Measurements from ENCODE around the gene FBXO31. TPM values are rescaled to one million over a fixed set of nuclear protein-coding genes. Genes with fewer than 3 reads are reported as not detected.
"Not testable (repeated sequence)": the region's sequence is repeated elsewhere in the genome, so short reads cannot be mapped to it uniquely, and the experiment has no call there.

FBXO31 gene
- total and polyA plus RNA-seq, 2 of the 8 experiments (the other 6 are each of a cell fraction or from before 2014, with no cell fraction given): 8.3 to 21.6 TPM

DNA sequence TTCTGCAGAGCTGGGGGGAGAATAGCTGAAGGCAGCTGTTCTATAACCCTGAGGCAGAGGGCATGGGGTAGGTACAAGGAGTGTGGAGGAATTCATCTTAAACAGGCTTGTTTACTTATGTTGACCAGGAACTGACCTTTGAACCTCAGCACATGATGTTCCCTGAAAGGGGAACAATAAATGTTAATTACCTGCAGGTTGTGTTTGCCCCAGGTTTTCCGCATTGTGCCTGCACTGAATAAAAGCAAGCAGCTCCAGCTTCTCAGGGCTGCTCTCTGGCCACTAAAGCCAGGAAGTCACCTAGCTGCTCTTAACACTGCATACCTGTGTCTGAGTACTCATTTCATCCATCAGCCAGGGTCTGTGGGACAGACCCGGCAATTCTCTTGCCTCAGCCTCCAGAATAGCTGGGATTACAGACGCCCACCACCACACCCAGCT is 4.2 kb downstream of the FBXO31 start:
- H3K4me1 ChIP-seq (replicated peaks in 1 of 4; ENCODE audit: control insufficient read depth in 3 of 4, insufficient read depth in 4 of 4, low read length in 3 of 4); FAIRE-seq; H3K79me1 ChIP-seq (ENCODE audit: low read depth, low read length); H3K27me3 ChIP-seq (replicated peaks in 1 of 4; ENCODE audit: control insufficient read depth in 3 of 4, extremely low read depth in 1 of 4, insufficient read depth in 3 of 4, low read length in 3 of 4); H4K91ac ChIP-seq (replicated peaks; ENCODE audit: insufficient read length, low read length); H2BK12ac ChIP-seq (ENCODE audit: low read depth, low read length); H3K27ac ChIP-seq (ENCODE audit: low read depth, low read length); H2AK5ac ChIP-seq (ENCODE audit: low read depth, low read length); H3K23me2 ChIP-seq (ENCODE audit: low read depth, low read length); H4K5ac ChIP-seq (ENCODE audit: insufficient read length, low read depth, low read length); H3K9ac ChIP-seq (replicated peaks in 1 of 4; ENCODE audit: extremely low read depth in 1 of 4, low read depth in 3 of 4, low read length in 3 of 4); H3K36me3 ChIP-seq (ENCODE audit: control insufficient read depth in 2 of 4, insufficient read depth in 4 of 4, low read length in 3 of 4); H3K4me2 ChIP-seq (ENCODE audit: insufficient read depth in 1 of 2, low read depth in 2 of 2, low read length in 2 of 2); H3K14ac ChIP-seq (ENCODE audit: insufficient read length); H3K56ac ChIP-seq (replicated peaks; ENCODE audit: insufficient read length, low read depth, low read length); H2AFZ ChIP-seq (ENCODE audit: low read length); H4K8ac ChIP-seq (ENCODE audit: extremely low read depth, insufficient read depth, low read length); H3K4ac ChIP-seq (replicated peaks; ENCODE audit: insufficient read length, low read depth, low read length); DNase-seq (ENCODE audit: low read depth in 1 of 2, low spot score in 2 of 2); H3K23ac ChIP-seq (ENCODE audit: insufficient read length); H3K18ac ChIP-seq (ENCODE audit: extremely low read depth, low read length); H2BK120ac ChIP-seq (replicated peaks; ENCODE audit: low read depth, low read length); H2BK15ac ChIP-seq (ENCODE audit: low read length); H3K9me3 ChIP-seq (ENCODE audit: insufficient read depth in 2 of 2, low read depth in 1 of 2, low read length in 1 of 2); H3K4me3 ChIP-seq (ENCODE audit: extremely low read depth in 1 of 4, insufficient read depth in 2 of 4, low read depth in 3 of 4, low read length in 4 of 4); H2BK5ac ChIP-seq (ENCODE audit: low read depth, low read length); H2BK20ac ChIP-seq (ENCODE audit: low read length): not testable (repeated sequence)
- ChIA-PET POLR2A (ENCODE audit: partially characterized antibody) (interaction anchor here (0.7 to 1.1 kb wide), 3 partner anchors 9 to 744 kb away, joined by 3 to 5 read pairs (median 4); no protein-coding TSS in a partner anchor), CTCF (ENCODE audit: partially characterized antibody) (interaction anchor here (0.8 to 1.2 kb wide), 3 partner anchors 9 to 64 kb away, joined by 3 to 4 read pairs (median 3); no protein-coding TSS in a partner anchor)
- H3K79me2 ChIP-seq (ENCODE audit: control insufficient read depth in 1 of 2, insufficient read depth in 2 of 2, low read length in 2 of 2): peaks cover 0 to 56% of the 10 kb centered on the region in 2 experiments; a peak in 3 of 4 replicates
- peaks cover 4 to 15% of the 10 kb centered on the region in 2 experiments for H4K20me1 ChIP-seq (replicated peaks in 1 of 2; ENCODE audit: control insufficient read depth in 1 of 2, insufficient read depth in 2 of 2, low read length in 2 of 2)
- WGBS, 2 experiments (ENCODE audit: extremely low coverage in 1 of 2, insufficient coverage in 1 of 2, insufficient read length in 1 of 2, insufficient replicate concordance in 2 of 2, low coverage in 1 of 2, low lambda C conversion rate in 2 of 2, missing lambda C conversion rate in 1 of 2): 91% methylated on average over 3 of the region's 3 CpGs; no CpG with 5 or more reads in 1 of the 2 experiments

Data from H1 (cell line).